Prostate gland (tissue), 2 donors: ENCODE results near the gene NEDD4L. TPM values are rescaled to one million over a fixed set of nuclear protein-coding genes. Genes with fewer than 3 reads are reported as not detected.
A peak's percentile ranks its signal among the peaks of the same experiment; 100 is the strongest.

Experiments used
- DNase-seq: peaks from one replicate; pipeline ENCODE4 v3.0.0-alpha.2; 2019; ENCODE audit warnings: low spot score
- H3K27ac ChIP-seq, 2 donors: fragments of 200-600 bp; sonication (generic); 2 replicates each; pipeline ENCODE4 v1.5.1; 2017 to 2019
- H3K27me3 ChIP-seq: fragments of 200-600 bp; sonication (generic); replicated peaks from 2 replicates; pipeline ENCODE4 v1.5.1; 2019; ENCODE audit not compliant: insufficient read depth
- H3K36me3 ChIP-seq, 2 donors: fragments of 200-600 bp; sonication (generic); 1 replicate in 1 of 2; 2 replicates in 1 of 2; pipeline versions ENCODE4 v1.5.1 to v1.8.1; 2017 to 2019
- H3K4me1 ChIP-seq: fragments of 200-600 bp; sonication (generic); replicated peaks from 2 replicates; pipeline ENCODE4 v1.5.1; 2019
- H3K4me3 ChIP-seq, 2 donors: fragments of 200-600 bp; sonication (generic); 2 replicates each; pipeline ENCODE4 v1.5.1; 2017 to 2019
- H3K9me3 ChIP-seq: fragments of 200-600 bp; sonication (generic); 2 replicates; pipeline ENCODE4 v1.5.1; 2017
- POLR2A ChIP-seq: fragments of 450-650 bp; IDR thresholded peaks from one replicate; pipeline ENCODE4 v1.6.1; 2016; ENCODE audit warnings: antibody characterized with exemption, mild to moderate bottlenecking
- POLR2AphosphoS5 ChIP-seq: sonication (generic); formaldehyde crosslinking; IDR thresholded peaks from one replicate; pipeline ENCODE4 v1.6.1; 2017; ENCODE audit warnings: antibody characterized with exemption
- WGBS: methylation state at CpG from one replicate; pipeline ENCODE4 v1.1.5; 2018; 5-methylcytosine and 5-hydroxymethylcytosine counted together
- intact Hi-C: fragments of 100-400 bp; cut with DNase I; formaldehyde crosslinking; loops from one replicate; pipeline ENCODE4 v1.14.2; 2022
- microRNA counts, 2 donors: library from miRNA; unstranded; fragments of <30 nt; microRNA quantifications; one replicate each; lab custom pipeline; 2016 to 2017
- microRNA-seq: library from miRNA; unstranded; fragments of <30 nt; microRNA quantifications from one replicate; pipeline ENCODE4, GENCODE V29; 2016
- small RNA-seq, 2 donors: library from RNA; depleted of rRNA; stranded (forward); fragments of <200 nt; gene quantifications; one replicate each; pipeline ENCODE3, GENCODE V24; 2016
- total RNA-seq, 2 donors: library from RNA; depleted of rRNA; stranded (reverse); fragments of >200 nt; gene quantifications; one replicate each; pipeline ENCODE4 v1.1.0, GENCODE V29; 2016
- TF ChIP-seq, protein P1 (sequence below), 4 experiments: fragments of 200-600 bp in 2 of 4; fragments of 450-650 bp in 2 of 4; sonication (generic) in 2 of 4; IDR thresholded peaks; 1 replicate in 3 of 4; 2 replicates in 1 of 4; pipeline ENCODE4 v1.5.1; 2016 to 2019; ENCODE audit warnings: antibody characterized with exemption in 4 of 4, mild to moderate bottlenecking in 2 of 4, moderate library complexity in 2 of 4

Gene NEDD4L
- total RNA-seq, 2 donors from 2014 or later, result 280 to 420 TPM

- H3K36me3 ChIP-seq, result no peaks in the 10 kb centered on the region
- peak overlapping the region in 1 of 2 donors; percentile 11 for H3K27ac ChIP-seq
- no peak overlapping the region for H3K4me3 ChIP-seq
- WGBS, result 74% methylated on average over 11 of the region's 11 CpGs
- intact Hi-C loops, result no loop called here
- H3K9me3 ChIP-seq, result no peaks in the 10 kb centered on the region
- TF ChIP-seq POLR2A, result no peak
- TF ChIP-seq, protein P1, sequence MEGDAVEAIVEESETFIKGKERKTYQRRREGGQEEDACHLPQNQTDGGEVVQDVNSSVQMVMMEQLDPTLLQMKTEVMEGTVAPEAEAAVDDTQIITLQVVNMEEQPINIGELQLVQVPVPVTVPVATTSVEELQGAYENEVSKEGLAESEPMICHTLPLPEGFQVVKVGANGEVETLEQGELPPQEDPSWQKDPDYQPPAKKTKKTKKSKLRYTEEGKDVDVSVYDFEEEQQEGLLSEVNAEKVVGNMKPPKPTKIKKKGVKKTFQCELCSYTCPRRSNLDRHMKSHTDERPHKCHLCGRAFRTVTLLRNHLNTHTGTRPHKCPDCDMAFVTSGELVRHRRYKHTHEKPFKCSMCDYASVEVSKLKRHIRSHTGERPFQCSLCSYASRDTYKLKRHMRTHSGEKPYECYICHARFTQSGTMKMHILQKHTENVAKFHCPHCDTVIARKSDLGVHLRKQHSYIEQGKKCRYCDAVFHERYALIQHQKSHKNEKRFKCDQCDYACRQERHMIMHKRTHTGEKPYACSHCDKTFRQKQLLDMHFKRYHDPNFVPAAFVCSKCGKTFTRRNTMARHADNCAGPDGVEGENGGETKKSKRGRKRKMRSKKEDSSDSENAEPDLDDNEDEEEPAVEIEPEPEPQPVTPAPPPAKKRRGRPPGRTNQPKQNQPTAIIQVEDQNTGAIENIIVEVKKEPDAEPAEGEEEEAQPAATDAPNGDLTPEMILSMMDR (IDR thresholded peaks at IDR 0.05), result no peak
- no peak for TF ChIP-seq POLR2AphosphoS5
- H3K4me1 ChIP-seq, result no peaks in the 10 kb centered on the region
- no peaks in the 10 kb centered on the region for H3K27me3 ChIP-seq
- no peak for DNase-seq
These were observed 402.5 kb downstream of the NEDD4L start for GRCh38 chr18:58446391-58447060.

- Histone ChIP-seq H3K27ac (no peak overlapping the region), H3K9me3 (no peaks in the 10 kb centered on the region), H3K4me1 (no peaks in the 10 kb centered on the region), H3K27me3 (no peaks in the 10 kb centered on the region), H3K4me3 (no peak overlapping the region), H3K36me3 (no peaks in the 10 kb centered on the region)
- TF ChIP-seq POLR2AphosphoS5 (no peak), POLR2A (no peak)
- TF ChIP-seq, protein P1 (IDR thresholded peaks at IDR 0.05), result no peak
- intact Hi-C loops, result no loop called here
- 50% methylated on average over 9 of the region's 9 CpGs for WGBS
- DNase-seq, result no peak
These were observed 403.5 kb downstream of the NEDD4L start for GRCh38 chr18:58447402-58448095.

DNA sequence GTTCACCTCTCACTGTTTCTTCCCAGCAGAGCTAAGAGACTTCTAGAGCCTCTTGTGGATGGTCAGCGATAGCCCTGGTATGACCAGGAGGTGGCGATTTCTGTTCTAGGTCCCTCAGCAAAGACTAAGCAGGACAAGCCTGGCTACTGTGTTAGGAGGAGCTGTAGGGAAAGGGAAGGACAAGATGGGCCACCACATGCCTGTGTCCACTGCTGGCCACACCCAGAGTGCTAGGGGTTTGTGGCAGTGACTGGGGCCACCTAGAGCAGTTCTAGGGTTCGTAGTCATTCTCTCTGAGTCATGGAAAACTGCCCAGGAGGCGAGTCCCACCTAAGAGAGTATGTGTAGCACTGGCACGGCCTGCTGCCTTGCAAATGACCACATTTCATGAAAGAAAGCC lies 405.4 kb downstream of the NEDD4L start:
- Histone ChIP-seq H3K27me3 (no peaks in the 10 kb centered on the region), H3K9me3 (no peaks in the 10 kb centered on the region), H3K27ac (no peak overlapping the region), H3K36me3 (no peaks in the 10 kb centered on the region), H3K4me3 (no peak overlapping the region), H3K4me1 (no peaks in the 10 kb centered on the region)
- intact Hi-C loops, result no loop called here
- DNase-seq, result no peak
- TF ChIP-seq POLR2AphosphoS5, result no peak
- TF ChIP-seq, protein P1 (IDR thresholded peaks at IDR 0.05), result no peak
- no peak for TF ChIP-seq POLR2A
- 74% methylated on average over 5 of the region's 5 CpGs for WGBS

MicroRNA genes within 50 kb of the gene (microRNA counts, 767-probe panel; counts per million panel counts)
- microRNA hsa-miR-122-5p (lab: Ali Mortazavi, UCI), result 268 to 431 counts per million in 2 donors

Small RNAs within 50 kb of the gene (microRNA-seq; reads per million reads assigned to microRNA genes)
- not detected for gene MIR3591

Small RNAs within 50 kb of the gene (small RNA-seq; reads per million reads assigned to genes)
- gene HMGN1P30 (0 reads per million in 2 donors), gene MIR3591 (0 reads per million in 2 donors)

Other genes with a start within 250 kb of the NEDD4L start
- 100 to 1,000 TPM in 1 of 2 donors, 10 to 100 TPM in 1; 33.5 to 103 TPM for gene ATP8B1, start 240.9 kb upstream of the NEDD4L start, total RNA-seq